Ascending aorta (tissue), 2 donors: ENCODE measurements around the gene STEAP1. TPM values are rescaled to one million over a fixed set of nuclear protein-coding genes. Genes with fewer than 3 reads are reported as not detected.

Experiments
- DNase-seq, 2 donors: peaks; one replicate each; pipeline ENCODE4 v3.0.0-alpha.2; 2019; ENCODE audit warnings: low spot score in 2 of 2
- H3K27ac ChIP-seq, 2 donors: fragments of 200-600 bp; sonication (generic); one replicate each; pipeline ENCODE4 v1.5.1; 2016 to 2017; ENCODE audit warnings: mild to moderate bottlenecking in 1 of 2
- H3K27me3 ChIP-seq: fragments of 200-600 bp; sonication (generic); one replicate; pipeline ENCODE4 v1.5.1; 2017
- H3K36me3 ChIP-seq, 2 donors: fragments of 200-600 bp; sonication (generic); one replicate each; pipeline ENCODE4 v1.5.1; 2016
- H3K4me1 ChIP-seq, 2 donors: fragments of 200-600 bp; sonication (generic); one replicate each; pipeline ENCODE4 v1.5.1; 2016 to 2017; ENCODE audit warnings: mild to moderate bottlenecking in 1 of 2
- H3K4me3 ChIP-seq, 2 donors: fragments of 200-600 bp; sonication (generic); one replicate each; pipeline ENCODE4 v1.5.1; 2016 to 2017; ENCODE audit warnings: mild to moderate bottlenecking in 1 of 2
- H3K9me3 ChIP-seq, 2 donors: fragments of 200-600 bp; sonication (generic); one replicate each; pipeline ENCODE4 v1.5.1; 2016
- CTCF ChIP-seq, 3 experiments: fragments of 200-600 bp in 2 of 3; fragments of 450-650 bp in 1 of 3; sonication (generic) in 2 of 3; IDR thresholded peaks; one replicate each; pipeline ENCODE4 v1.5.1; 2016 to 2019; ENCODE audit warnings: antibody characterized with exemption in 3 of 3, mild to moderate bottlenecking in 1 of 3, moderate library complexity in 1 of 3
- intact Hi-C: fragments of 100-400 bp; cut with DNase I; formaldehyde crosslinking; loops from one replicate; pipeline ENCODE4 v1.15.1; 2023
- total RNA-seq: library from RNA; depleted of rRNA; stranded (reverse); fragments of >200 nt; gene quantifications from one replicate; pipeline ENCODE4 v1.1.0, GENCODE V29; 2016

Gene STEAP1
- total RNA-seq, 1 donor from 2014 or later: 2.1 TPM

- H3K27ac ChIP-seq: no peak overlapping the region
- no peak overlapping the region for H3K4me3 ChIP-seq
- no peaks in the 10 kb centered on the region for H3K9me3 ChIP-seq
- H3K36me3 ChIP-seq: no peaks in the 10 kb centered on the region
- no peak for DNase-seq
- TF ChIP-seq CTCF (IDR thresholded peaks at IDR 0.05): no peak
- intact Hi-C loops: no loop called here
- no peaks in the 10 kb centered on the region for H3K4me1 ChIP-seq
- H3K27me3 ChIP-seq: no peaks in the 10 kb centered on the region
These were observed 36.7 kb downstream of the STEAP1 start for GRCh38 chr7:90190995-90191394.

DNA sequence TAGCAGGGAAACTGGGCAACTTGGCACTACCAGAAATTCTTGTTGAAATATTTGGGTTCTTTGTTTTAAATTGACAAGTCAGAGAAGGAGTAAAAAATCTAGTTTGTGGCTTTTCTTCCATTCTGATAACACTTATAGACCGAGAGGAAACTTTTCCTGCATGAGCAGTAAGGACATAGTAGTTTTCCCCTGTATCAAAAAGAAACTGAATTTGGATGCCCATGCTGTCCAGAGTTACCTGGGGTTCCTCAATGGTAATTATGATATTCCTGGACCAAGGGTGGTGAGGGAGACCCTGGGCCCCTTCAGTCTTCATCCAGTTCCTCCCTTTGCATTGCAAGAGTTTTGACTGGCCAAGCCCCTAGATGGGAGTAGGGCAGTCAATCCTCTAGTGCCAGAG lies 37.4 kb downstream of the STEAP1 start:
- intact Hi-C loops: no loop called here
- DNase-seq: no peak
- no peak overlapping the region for H3K27ac ChIP-seq
- no peaks in the 10 kb centered on the region for H3K9me3 ChIP-seq
- no peak overlapping the region for H3K4me3 ChIP-seq
- no peak for TF ChIP-seq CTCF (IDR thresholded peaks at IDR 0.05)
- H3K4me1 ChIP-seq: no peaks in the 10 kb centered on the region
- no peaks in the 10 kb centered on the region for H3K27me3 ChIP-seq
- H3K36me3 ChIP-seq: no peaks in the 10 kb centered on the region

DNA sequence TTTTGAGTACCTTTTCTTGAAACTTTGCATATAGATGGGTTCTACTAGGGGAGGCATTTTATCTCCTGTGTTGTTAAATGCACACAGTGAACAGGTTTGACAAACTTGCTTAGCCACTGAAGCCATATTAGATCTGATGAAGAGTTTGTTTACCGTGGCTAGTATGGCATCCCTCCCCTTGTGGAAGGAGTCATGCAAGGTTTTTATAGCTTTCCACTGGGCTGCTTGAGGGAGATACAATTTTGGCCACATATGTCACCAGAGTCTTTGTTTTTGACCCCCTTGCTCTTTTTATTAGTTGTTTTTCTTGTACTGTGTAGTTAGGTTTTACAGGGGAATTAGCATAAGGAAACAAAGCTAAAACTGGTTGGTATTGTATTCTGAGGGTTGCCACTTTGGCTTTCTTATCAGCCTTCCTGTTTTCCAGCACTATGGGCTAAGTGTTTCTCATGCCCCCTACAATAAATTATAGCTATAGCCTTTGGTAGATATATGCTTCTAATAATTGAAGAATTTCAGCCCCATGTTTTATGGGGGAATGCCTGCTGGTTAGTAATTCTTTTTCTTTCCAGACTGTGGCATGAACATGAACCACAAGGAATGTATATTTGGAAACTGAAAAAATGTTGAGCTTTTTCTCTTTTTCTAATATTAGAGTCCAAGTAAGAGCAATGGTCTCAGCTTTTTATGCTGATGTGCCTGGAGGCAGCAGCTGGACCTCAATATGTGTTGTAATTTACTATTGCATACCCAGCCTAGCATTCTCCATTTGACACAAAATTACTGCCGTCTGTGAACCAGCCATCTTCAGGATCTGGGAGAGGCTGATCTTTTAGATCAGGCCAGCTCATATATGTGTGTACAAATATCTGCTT lies 38.8 kb downstream of the STEAP1 start:
- intact Hi-C loops: no loop called here
- Histone ChIP-seq H3K36me3 (no peaks in the 10 kb centered on the region), H3K4me1 (no peaks in the 10 kb centered on the region), H3K9me3 (no peaks in the 10 kb centered on the region), H3K27ac (no peak overlapping the region), H3K4me3 (no peak overlapping the region), H3K27me3 (no peaks in the 10 kb centered on the region)
- no peak for DNase-seq
- TF ChIP-seq CTCF (IDR thresholded peaks at IDR 0.05): no peak

DNA sequence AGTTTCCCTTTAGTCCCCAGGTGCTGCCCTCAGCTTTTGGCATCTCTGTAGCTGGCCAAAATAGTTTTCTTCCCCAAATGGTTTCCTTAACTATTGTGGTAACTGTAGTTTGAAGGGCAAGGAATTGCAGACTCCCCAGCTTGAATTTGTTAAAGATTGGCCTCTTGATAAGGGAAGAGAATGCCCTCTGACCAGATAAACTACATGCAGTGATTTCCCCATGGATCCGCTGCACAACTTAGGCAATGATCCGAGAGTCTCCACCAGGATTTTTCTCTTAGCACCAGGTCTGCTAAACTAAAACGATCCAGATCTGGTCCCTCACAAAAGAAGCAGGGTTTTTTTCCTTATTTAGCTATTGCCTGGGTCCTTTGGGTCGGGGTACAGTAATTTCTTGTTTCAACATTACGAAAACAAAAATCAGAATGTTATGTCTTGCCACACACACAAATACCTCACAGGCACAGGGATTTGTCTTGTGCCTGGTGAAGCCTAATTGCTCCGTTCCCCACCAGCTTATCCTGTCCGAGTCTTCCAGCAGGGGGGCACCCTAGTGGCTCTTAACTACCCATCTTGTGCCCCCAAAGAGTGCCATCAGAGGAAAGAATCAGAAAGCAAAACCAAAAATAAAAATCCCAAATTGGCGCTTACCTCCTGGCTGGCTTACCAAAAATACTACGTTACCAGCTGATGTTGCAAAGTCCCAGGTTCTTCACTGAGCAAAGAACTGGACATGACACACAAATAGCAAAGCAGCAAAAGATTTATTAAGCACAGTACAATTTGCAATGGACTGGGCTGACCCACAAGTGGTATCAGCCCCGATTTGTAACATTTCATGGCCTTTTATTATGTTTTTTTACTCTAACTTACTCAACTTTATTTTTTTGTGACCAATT lies 40.9 kb downstream of the STEAP1 start:
- Histone ChIP-seq H3K4me1 (no peaks in the 10 kb centered on the region), H3K27ac (no peak overlapping the region), H3K4me3 (no peak overlapping the region), H3K27me3 (no peaks in the 10 kb centered on the region), H3K9me3 (no peaks in the 10 kb centered on the region), H3K36me3 (no peaks in the 10 kb centered on the region)
- DNase-seq: no peak
- no peak for TF ChIP-seq CTCF (IDR thresholded peaks at IDR 0.05)
- intact Hi-C loops: no loop called here

DNA sequence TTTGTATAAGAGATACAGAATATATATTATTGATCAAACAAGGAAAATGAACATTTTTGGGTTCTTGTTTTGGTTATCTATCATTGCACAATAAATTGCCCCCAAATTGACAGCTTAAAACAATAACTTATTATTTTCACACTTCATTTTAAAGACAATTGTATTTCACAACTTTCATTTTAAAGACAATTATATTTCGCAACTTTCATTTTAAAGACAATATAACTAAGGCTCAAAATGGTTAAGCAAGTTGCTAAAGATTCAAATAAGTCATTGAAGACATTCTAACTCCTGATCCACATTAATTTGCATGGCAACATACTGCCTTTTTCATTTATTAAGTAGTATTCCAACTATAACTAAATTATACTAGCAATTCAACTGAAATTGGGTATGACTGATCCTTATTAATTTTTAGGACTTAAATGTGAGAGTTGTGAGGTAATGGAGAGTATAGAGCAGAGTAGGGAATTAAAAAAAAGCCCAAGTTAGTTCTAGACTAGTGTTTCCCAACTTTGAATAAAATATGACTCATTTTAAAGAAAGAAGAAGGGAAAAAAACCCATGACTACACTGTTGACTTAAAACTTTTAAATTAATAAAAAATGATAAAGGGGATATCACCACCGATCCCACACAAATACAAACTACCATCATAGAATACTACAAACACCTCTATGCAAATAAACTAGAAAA lies 47.4 kb downstream of the STEAP1 start:
- Histone ChIP-seq H3K27me3 (no peaks in the 10 kb centered on the region), H3K27ac (no peak overlapping the region), H3K4me3 (no peak overlapping the region), H3K36me3 (no peaks in the 10 kb centered on the region), H3K9me3 (no peaks in the 10 kb centered on the region), H3K4me1 (no peaks in the 10 kb centered on the region)
- TF ChIP-seq CTCF (IDR thresholded peaks at IDR 0.05): no peak
- intact Hi-C loops: no loop called here
- no peak for DNase-seq
